Naive thymus-derived CD4-positive, alpha-beta T cell (primary cell): ENCODE measurements around the gene ANGPTL2. TPM values are rescaled to one million over a fixed set of nuclear protein-coding genes. Genes with fewer than 3 reads are reported as not detected.

Experiments
- ATAC-seq: fragments of 150-1000 bp; cut with Tn5 transposase; 2 replicates; pipeline ENCODE4 v1.10.0; 2021; ENCODE audit warnings: mild to moderate bottlenecking, moderate library complexity
- CTCF ChIA-PET: fragments of 350-600 bp; sonication (Branson Sonifier 250); formaldehyde crosslinking; loops from one replicate; lab custom pipeline; 2021; ENCODE audit warnings: antibody characterized with exemption; lab: Charles Lee
- POLR2A ChIA-PET: fragments of 350-600 bp; sonication (Branson Sonifier 250); formaldehyde crosslinking; loops from one replicate; lab custom pipeline; 2021; ENCODE audit warnings: antibody characterized with exemption, inconsistent platforms; lab: Charles Lee
- DNase-seq, 9 donors: peaks; one replicate each; pipeline versions ENCODE4 v3.0.0 to v3.0.0-alpha.2; 2020 to 2022; ENCODE audit warnings: mixed read lengths in 1 of 9
- H3K27ac ChIP-seq: one replicate; pipeline ENCODE4 v1.7.0; 2013; ENCODE audit warnings: mild to moderate bottlenecking, low read depth, low read length, moderate library complexity
- H3K27me3 ChIP-seq, 2 donors: one replicate each; pipeline ENCODE4 v1.7.0; 2013; ENCODE audit warnings: low read length in 2 of 2, mild to moderate bottlenecking in 2 of 2, moderate library complexity in 2 of 2; ENCODE audit not compliant: control insufficient read depth in 2 of 2, insufficient read depth in 2 of 2
- H3K36me3 ChIP-seq, 3 experiments: 1 replicate in 2 of 3; 2 replicates in 1 of 3; pipeline ENCODE4 v1.7.0; 2013; ENCODE audit warnings: low read length in 3 of 3, mild to moderate bottlenecking in 3 of 3, moderate library complexity in 1 of 3; ENCODE audit not compliant: insufficient read depth in 3 of 3, control insufficient read depth in 2 of 3
- H3K4me1 ChIP-seq, 2 donors: one replicate each; pipeline ENCODE4 v1.7.0; 2013; ENCODE audit warnings: low read length in 2 of 2, mild to moderate bottlenecking in 2 of 2, moderate library complexity in 1 of 2; ENCODE audit not compliant: control insufficient read depth in 2 of 2, insufficient read depth in 2 of 2
- H3K4me3 ChIP-seq: 2 replicates; pipeline ENCODE4 v1.7.0; 2013; ENCODE audit warnings: mild to moderate bottlenecking, low read length
- H3K9me3 ChIP-seq, 3 experiments: 1 replicate in 2 of 3; 2 replicates in 1 of 3; pipeline ENCODE4 v1.7.0; 2013; ENCODE audit warnings: low read length in 3 of 3; ENCODE audit not compliant: control insufficient read depth in 2 of 3
- H3K27ac Mint-ChIP-seq, 9 donors: one replicate each; pipeline ENCODE4 v1.8.0; 2020 to 2022; ENCODE audit warnings: mixed read lengths in 9 of 9, mild to moderate bottlenecking in 8 of 9, moderate library complexity in 5 of 9, inconsistent platforms in 2 of 9
- H3K27me3 Mint-ChIP-seq, 5 donors: one replicate each; pipeline ENCODE4 v1.8.0; 2021 to 2022; ENCODE audit warnings: mixed read lengths in 5 of 5, mild to moderate bottlenecking in 1 of 5
- H3K36me3 Mint-ChIP-seq, 5 donors: one replicate each; pipeline ENCODE4 v1.8.0; 2020 to 2022; ENCODE audit warnings: mixed read lengths in 5 of 5, mild to moderate bottlenecking in 3 of 5, inconsistent platforms in 1 of 5
- H3K4me1 Mint-ChIP-seq, 7 donors: one replicate each; pipeline ENCODE4 v1.8.0; 2020 to 2022; ENCODE audit warnings: mixed read lengths in 7 of 7, mild to moderate bottlenecking in 3 of 7, inconsistent platforms in 1 of 7
- H3K4me3 Mint-ChIP-seq, 10 donors: one replicate each; pipeline ENCODE4 v1.8.0; 2020 to 2022; ENCODE audit warnings: mild to moderate bottlenecking in 10 of 10, mixed read lengths in 10 of 10, moderate library complexity in 6 of 10, inconsistent platforms in 2 of 10
- H3K9me3 Mint-ChIP-seq, 11 donors: one replicate each; pipeline ENCODE4 v1.8.0; 2020 to 2022; ENCODE audit warnings: mixed read lengths in 11 of 11, mild to moderate bottlenecking in 4 of 11, inconsistent platforms in 1 of 11, moderate library complexity in 1 of 11
- intact Hi-C, 2 donors: fragments of 100-400 bp; cut with micrococcal nuclease; formaldehyde crosslinking; loops; one replicate each; pipeline ENCODE4 v1.15.1; 2023
- polyA plus RNA-seq, 2 donors: library from polyadenylated mRNA; unstranded; fragments of 300-500 nt; fragmentation: Illumina TruSeq; gene quantifications; one replicate each; pipeline ENCODE4 v1.2.3, GENCODE V29; 2021
- total RNA-seq, 6 experiments: library from RNA in 5 of 6; stranded (reverse) in 5 of 6; gene quantifications; 1 replicate in 5 of 6; 2 replicates in 1 of 6; pipeline ENCODE4 v1.2.3 and lab custom pipeline; 2021 to 2026

The ANGPTL2 gene
- total and polyA plus RNA-seq, 7 experiments from 2014 or later: not detected

GRCh38 chr9:127126971-127127370 is 4.5 kb upstream of the ANGPTL2 start:
- no peak overlapping the region for H3K4me3 ChIP-seq
- H3K9me3 Mint-ChIP-seq: no peaks in the 10 kb centered on the region
- no peaks in the 10 kb centered on the region for H3K36me3 ChIP-seq
- POLR2A ChIA-PET: no interaction called here
- no peaks in the 10 kb centered on the region for H3K4me1 ChIP-seq
- no peaks in the 10 kb centered on the region for H3K9me3 ChIP-seq
- H3K27me3 ChIP-seq: no peaks in the 10 kb centered on the region
- intact Hi-C loops: no loop called here
- DNase-seq: no peak
- ATAC-seq: no peak
- H3K4me1 Mint-ChIP-seq: peaks cover 0 to 5% (median 0%) of the 10 kb centered on the region in 7 donors
- CTCF ChIA-PET: no interaction called here
- H3K4me3 Mint-ChIP-seq: no peak overlapping the region
- no peaks in the 10 kb centered on the region for H3K36me3 Mint-ChIP-seq
- H3K27me3 Mint-ChIP-seq: peaks cover 12 to 58% (median 22%) of the 10 kb centered on the region in 5 donors
- no peak overlapping the region for H3K27ac ChIP-seq
- no peak overlapping the region for H3K27ac Mint-ChIP-seq

DNA sequence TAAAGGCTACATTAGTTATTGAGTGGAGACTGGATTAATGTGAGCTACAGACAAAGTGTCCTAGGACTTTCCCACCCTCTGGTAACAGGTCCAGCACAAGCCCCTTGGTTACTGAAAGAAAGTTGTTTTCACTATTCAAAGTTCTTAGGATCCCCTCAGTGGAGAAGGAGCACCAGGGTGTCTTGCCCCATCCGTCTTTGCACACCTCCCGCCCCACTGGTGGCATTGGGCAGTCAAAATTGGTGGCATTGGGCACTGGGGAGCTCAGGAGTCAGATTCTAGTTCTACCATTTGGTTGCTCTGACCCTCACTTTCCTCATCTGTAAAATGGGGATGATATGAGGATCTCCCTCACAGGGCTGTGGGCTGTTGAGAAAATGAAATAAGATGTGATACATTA is 2.4 kb upstream of the ANGPTL2 start:
- Mint-ChIP-seq H3K36me3 (peaks cover 0 to 4% (median 0%) of the 10 kb centered on the region in 5 donors), H3K9me3 (no peaks in the 10 kb centered on the region), H3K27ac (no peak overlapping the region), H3K27me3 (peaks cover 28 to 74% (median 36%) of the 10 kb centered on the region in 5 donors), H3K4me1 (peaks cover 0 to 10% (median 0%) of the 10 kb centered on the region in 7 donors), H3K4me3 (no peak overlapping the region)
- intact Hi-C loops: no loop called here
- Histone ChIP-seq H3K27ac (no peak overlapping the region), H3K9me3 (no peaks in the 10 kb centered on the region), H3K4me3 (no peak overlapping the region), H3K27me3 (no peaks in the 10 kb centered on the region), H3K36me3 (no peaks in the 10 kb centered on the region), H3K4me1 (no peaks in the 10 kb centered on the region)
- ATAC-seq (no peak), DNase-seq (no peak)
- ChIA-PET POLR2A (no interaction called here), CTCF (no interaction called here)

DNA sequence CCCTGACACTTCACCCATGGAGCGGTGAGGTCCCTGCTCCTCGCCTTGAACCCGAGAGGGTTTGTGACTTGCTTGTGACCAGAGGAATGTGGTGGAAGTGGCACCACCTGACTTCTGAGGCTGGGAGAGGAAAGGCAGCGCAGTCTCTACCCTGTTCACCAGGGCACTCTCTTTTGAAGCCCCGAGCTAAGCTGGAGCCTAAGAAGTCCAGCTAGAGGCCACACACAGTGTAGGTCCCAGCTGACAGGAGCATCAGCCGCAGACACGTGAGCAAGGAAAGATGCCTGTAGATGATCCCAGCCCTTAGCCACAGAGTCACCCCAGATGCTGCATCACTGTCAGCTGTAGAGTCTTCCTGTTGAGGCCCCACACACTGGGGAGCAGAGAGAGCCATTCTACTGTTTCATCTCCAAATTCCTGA is 1.7 kb upstream of the ANGPTL2 start:
- DNase-seq: no peak
- H3K27me3 Mint-ChIP-seq: peaks cover 30 to 73% (median 38%) of the 10 kb centered on the region in 5 donors
- H3K9me3 Mint-ChIP-seq: no peaks in the 10 kb centered on the region
- Histone ChIP-seq H3K4me3 (no peak overlapping the region), H3K36me3 (no peaks in the 10 kb centered on the region), H3K27me3 (no peaks in the 10 kb centered on the region), H3K27ac (no peak overlapping the region), H3K4me1 (no peaks in the 10 kb centered on the region), H3K9me3 (no peaks in the 10 kb centered on the region)
- peaks cover 0 to 4% (median 0%) of the 10 kb centered on the region in 5 donors for H3K36me3 Mint-ChIP-seq
- H3K4me3 Mint-ChIP-seq: no peak overlapping the region
- ChIA-PET POLR2A (no interaction called here), CTCF (no interaction called here)
- H3K4me1 Mint-ChIP-seq: peaks cover 0 to 10% (median 0%) of the 10 kb centered on the region in 7 donors
- ATAC-seq: no peak
- H3K27ac Mint-ChIP-seq: no peak overlapping the region
- intact Hi-C loops: no loop called here

GRCh38 chr9:127123064-127123890 is 842 bp upstream of the ANGPTL2 start:
- no peak overlapping the region for H3K27ac Mint-ChIP-seq
- Histone ChIP-seq H3K27me3 (no peaks in the 10 kb centered on the region), H3K4me3 (no peak overlapping the region), H3K27ac (no peak overlapping the region), H3K9me3 (no peaks in the 10 kb centered on the region), H3K36me3 (no peaks in the 10 kb centered on the region), H3K4me1 (no peaks in the 10 kb centered on the region)
- POLR2A ChIA-PET: no interaction called here
- peaks cover 0 to 4% (median 0%) of the 10 kb centered on the region in 5 donors for H3K36me3 Mint-ChIP-seq
- peak overlapping the region in 4 of 10 donors; percentile 19 to 55 (median 46) for H3K4me3 Mint-ChIP-seq
- peaks cover 0 to 10% (median 0%) of the 10 kb centered on the region in 7 donors for H3K4me1 Mint-ChIP-seq
- CTCF ChIA-PET: no interaction called here
- intact Hi-C loops: no loop called here
- ATAC-seq (no peak), DNase-seq (no peak)
- peaks cover 34 to 76% (median 45%) of the 10 kb centered on the region in 5 donors for H3K27me3 Mint-ChIP-seq
- H3K9me3 Mint-ChIP-seq: no peaks in the 10 kb centered on the region

DNA sequence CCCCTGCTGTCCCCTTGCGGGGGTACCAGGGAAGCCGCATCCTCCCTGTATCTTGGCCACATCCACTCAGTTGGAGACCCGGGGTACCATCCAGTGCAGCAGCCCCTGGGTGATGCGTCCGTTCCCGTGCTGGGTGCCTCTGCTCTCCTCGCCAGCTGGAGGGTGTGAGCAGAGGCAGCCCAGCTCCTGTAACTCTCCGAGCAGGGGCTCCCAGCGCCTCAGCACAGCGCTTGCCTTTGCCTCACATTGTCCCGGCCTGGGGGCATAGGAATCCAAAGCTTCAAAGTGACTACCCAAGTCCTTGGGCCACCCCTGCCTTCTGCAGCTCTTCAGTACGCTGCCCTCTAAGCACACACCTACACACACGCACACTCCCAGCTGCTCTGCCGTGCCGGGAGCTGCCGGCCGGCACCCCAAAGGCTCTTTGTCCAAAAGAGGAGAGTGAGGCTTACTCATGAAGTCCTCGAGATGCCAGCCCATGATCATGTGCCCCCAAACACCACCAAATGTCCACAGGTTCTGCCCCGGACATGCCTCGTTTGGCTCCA is 733 bp downstream of the ANGPTL2 start:
- ATAC-seq (no peak), DNase-seq (no peak)
- peak overlapping the region in 1 of 10 donors; percentile 45 for H3K4me3 Mint-ChIP-seq
- POLR2A ChIA-PET: no interaction called here
- H3K27ac ChIP-seq: no peak overlapping the region
- no peaks in the 10 kb centered on the region for H3K9me3 Mint-ChIP-seq
- H3K27me3 Mint-ChIP-seq: peaks cover 34 to 65% (median 44%) of the 10 kb centered on the region in 5 donors
- CTCF ChIA-PET: no interaction called here
- intact Hi-C loops: no loop called here
- H3K27me3 ChIP-seq: no peaks in the 10 kb centered on the region
- no peak overlapping the region for H3K27ac Mint-ChIP-seq
- peaks cover 0 to 4% (median 0%) of the 10 kb centered on the region in 5 donors for H3K36me3 Mint-ChIP-seq
- H3K4me1 Mint-ChIP-seq: peaks cover 5 to 15% (median 7%) of the 10 kb centered on the region in 7 donors
- no peak overlapping the region for H3K4me3 ChIP-seq
- H3K4me1 ChIP-seq: peaks cover 0 to under 1% of the 10 kb centered on the region in 2 donors
- H3K9me3 ChIP-seq: no peaks in the 10 kb centered on the region
- no peaks in the 10 kb centered on the region for H3K36me3 ChIP-seq

GRCh38 chr9:127119320-127119709 is 3.1 kb downstream of the ANGPTL2 start:
- ATAC-seq (no peak), DNase-seq (no peak)
- H3K36me3 Mint-ChIP-seq: peaks cover 0 to 4% (median 0%) of the 10 kb centered on the region in 5 donors
- peaks cover 27 to 44% (median 36%) of the 10 kb centered on the region in 5 donors for H3K27me3 Mint-ChIP-seq
- no peaks in the 10 kb centered on the region for H3K27me3 ChIP-seq
- ChIA-PET POLR2A (no interaction called here), CTCF (no interaction called here)
- H3K36me3 ChIP-seq: no peaks in the 10 kb centered on the region
- no peak overlapping the region for H3K4me3 ChIP-seq
- H3K27ac ChIP-seq: no peak overlapping the region
- H3K9me3 Mint-ChIP-seq: no peaks in the 10 kb centered on the region
- intact Hi-C loops: no loop called here
- H3K4me1 Mint-ChIP-seq: peaks cover 10 to 27% (median 13%) of the 10 kb centered on the region in 7 donors
- no peak overlapping the region for H3K27ac Mint-ChIP-seq
- H3K4me3 Mint-ChIP-seq: no peak overlapping the region
- H3K9me3 ChIP-seq: no peaks in the 10 kb centered on the region
- H3K4me1 ChIP-seq: peaks cover 0 to 10% of the 10 kb centered on the region in 2 donors
